Stromal cell of bone marrow (primary cell): ENCODE data around the gene SPNS2.

Experiments
- DNase-seq: peaks from one replicate; pipeline ENCODE4 v3.0.0-alpha.2; 2012; ENCODE audit warnings: low read depth

Gene SPNS2

DNA sequence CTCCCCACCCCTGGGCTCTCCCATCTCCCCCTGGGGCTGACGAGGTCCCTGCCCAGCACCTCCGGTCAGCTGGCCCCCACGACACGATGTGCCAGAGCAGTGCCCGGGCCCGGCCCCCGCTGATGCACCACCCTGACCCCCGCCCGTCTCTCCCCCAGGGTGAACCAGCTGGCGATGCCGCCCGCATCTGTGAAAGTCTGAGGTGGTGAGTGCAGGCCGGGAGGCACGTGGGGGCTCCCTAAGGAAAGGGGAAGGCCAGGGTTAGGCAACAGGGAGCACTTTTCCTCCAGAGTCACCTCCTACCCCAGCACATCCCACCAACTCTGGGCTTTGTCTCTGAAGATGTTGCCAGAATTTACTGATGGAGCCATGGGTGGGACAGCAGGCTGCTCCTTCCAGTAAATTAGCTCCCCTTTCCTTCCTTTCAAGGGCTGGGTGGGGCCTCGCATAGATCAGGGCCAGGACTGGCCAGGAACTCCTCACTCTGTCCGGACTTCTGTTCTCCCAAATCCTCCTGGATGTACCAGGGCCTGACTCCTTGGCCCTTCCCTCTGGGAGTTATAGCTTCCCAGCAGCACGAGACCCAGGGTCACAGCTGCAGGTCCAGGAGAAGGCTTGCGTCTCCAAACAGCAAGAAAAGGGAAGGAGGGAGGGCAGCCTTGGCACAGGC, 38.2 kb downstream of the SPNS2 start:
- DNase-seq, result no peak

DNA sequence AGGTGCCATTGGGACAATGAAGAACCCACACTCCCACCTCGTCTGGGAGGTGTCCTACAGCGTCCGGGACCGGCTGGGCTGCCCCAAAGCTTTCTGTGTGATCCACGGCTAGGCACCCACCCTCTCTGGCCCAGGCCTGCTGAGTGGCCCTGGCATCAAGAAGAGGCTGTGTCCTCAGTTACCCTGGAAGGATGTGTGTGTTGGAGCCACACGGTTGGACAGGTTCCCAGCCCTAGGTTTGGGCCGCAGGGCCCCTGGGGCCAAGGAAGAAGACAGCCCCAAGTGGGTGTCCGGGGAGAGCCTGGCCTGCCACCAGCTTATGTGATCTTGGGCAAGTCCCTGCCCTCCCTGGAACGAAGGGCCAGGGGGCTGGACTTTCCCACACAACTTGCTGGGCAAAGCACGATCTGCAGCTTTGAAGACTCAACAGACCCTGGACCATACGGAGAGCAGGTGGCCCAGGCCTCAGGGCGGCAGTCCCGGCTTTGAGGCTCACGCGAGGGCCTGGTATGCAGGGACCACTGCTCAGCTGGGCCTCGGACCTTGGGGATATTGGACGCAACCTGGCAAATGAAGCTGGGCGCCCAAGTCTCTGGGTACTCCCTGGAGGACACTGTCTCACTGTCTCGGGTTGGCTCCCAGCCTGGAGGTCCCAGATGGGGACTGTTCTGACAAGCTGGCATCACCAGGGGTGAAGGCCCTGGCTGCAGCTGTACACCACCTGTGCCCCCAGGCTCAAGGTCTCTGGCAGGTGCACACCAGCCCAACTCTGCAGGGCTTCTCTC, 39.0 kb downstream of the SPNS2 start:
- DNase-seq, result no peak

DNA sequence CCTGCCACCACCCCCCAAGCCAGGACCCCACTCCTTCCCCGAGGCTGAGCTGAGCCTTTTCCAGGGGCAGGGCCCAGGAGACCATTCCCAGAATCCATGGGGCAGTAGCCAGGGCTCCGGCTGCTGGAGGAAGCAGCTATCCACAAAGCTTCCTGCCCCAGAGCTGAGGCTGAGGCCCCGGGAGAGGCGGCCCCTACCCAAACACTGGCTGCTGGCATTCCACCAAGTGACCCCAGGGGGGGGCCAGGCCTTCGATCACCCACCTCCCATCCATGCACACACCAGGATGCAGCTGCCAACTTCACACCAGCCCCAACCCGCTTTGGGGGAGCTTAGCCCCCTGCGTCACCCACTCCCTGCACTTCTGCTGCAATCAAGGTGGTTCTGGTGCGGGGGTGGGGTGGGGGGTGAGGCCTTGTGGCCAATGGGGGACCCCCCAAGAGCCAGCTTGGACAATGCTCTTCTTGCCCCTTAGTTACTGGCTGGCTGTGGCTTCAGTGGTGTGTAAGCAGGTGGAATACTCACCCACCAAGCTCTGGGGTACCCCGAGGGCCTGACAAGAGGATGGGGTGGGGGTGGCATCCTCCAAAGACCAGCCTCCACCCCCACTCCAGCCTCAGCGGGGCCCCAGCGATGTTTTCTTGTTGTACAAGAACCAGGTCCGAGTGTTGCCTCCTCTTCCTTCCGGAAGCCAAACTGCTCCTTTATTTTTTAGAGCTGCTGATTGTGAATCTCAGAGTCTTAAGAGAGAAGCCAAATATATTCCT, 39.7 kb downstream of the SPNS2 start:
- no peak for DNase-seq

DNA sequence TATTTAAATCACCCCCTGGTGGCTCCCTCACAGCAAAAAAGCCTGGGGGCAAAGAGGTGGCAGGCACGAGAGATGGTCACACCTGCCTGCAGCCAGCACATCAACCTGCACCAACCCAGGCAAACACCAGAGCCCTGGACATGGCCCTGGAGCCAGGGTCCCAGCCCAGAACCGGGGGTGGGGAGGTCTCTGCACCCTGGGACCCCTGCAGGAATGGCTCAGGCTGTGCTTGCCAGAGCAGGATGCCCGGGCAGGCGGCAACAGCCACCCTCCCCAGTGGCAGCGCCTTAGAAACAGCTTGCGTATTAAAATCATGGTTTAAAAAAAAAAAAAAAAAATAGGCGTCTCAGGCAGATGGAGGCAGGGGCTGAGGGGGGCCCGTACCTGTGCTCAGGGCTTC, 40.3 kb downstream of the SPNS2 start:
- no peak for DNase-seq

DNA sequence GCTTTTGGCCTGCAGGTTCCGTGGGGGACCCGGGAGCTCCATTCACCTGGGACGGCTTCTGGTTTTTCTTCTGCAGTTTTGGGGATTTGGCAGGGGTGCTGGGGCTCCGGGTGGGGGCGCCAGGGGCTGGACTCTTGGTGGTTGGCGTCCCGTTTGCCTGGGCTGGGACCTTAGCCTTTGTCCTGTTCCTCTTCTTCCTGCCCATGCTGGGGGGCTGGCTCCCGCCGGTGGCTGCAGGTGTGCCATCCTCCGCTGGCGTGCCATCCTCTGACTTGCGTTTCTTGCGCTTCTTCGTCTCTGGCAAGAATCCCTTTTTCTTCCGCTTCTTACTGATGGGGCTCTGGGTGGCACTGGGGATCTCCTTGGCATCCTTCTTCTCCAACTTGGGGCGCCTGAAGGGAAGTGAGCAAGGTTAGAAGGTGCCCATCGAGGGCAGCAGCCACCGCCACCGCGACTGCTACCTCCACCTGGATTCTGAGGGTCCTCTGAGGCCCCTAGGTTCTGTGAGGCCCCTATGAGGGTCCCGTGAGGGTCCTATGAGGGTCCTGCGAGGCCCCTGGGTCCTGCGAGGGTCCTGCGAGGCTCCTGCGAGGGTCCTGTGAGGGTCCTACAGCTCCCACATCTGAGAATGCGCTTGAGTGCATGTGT, 41.0 kb downstream of the SPNS2 start:
- no peak for DNase-seq

DNA sequence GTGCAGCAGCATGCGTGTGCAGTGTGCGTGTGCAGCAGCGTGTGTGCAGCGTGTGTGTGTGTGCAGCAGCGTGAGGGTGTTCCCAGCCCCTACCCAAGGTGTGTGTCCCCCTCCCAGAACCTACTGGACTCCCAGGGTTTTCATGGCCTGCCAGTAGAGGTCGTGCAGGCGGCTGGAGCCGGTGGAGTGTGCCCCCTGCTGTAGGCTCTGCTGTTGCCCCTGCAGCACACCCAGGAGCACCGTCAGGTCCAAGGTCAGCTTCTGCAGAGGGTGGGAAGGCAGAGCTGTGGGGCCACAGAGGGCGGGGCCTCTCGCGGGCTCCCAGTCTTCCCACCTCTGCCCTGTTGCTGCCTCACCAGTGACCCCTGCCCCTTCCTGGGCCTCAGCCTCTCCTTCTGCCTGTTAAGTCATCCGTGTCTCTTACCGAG, 41.6 kb downstream of the SPNS2 start:
- no peak for DNase-seq

DNA sequence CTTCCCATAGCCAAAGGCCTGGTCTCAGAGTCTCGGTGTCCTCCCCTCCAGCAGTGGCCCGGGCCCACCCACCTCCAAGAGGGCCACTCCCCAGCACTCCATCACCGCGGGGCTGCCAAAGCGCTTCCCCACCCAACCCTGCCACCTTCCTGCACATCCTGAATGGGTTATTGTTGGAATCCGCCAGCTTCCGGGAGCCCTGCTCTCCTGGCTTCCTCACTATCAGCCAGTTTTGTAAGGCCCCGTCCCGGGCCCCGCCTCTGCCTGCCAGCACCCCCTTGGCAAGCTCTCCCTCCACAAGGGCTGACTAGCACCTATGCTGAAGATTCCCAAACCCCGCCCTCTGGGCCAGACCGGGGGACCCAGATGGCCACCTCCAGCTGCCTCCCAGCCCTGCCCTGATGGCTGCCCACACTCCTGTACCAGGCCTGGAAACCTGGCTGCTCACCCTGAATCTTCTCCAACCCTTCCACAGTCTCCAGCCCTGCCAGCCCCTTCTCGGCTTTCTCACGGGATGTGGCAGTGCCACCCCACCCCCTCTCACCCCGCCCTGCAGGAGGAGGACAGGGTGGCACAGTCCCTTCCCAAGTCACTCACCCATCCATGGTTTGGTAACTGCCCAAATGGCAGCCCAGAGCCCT, 42.1 kb downstream of the SPNS2 start:
- no peak for DNase-seq

DNA sequence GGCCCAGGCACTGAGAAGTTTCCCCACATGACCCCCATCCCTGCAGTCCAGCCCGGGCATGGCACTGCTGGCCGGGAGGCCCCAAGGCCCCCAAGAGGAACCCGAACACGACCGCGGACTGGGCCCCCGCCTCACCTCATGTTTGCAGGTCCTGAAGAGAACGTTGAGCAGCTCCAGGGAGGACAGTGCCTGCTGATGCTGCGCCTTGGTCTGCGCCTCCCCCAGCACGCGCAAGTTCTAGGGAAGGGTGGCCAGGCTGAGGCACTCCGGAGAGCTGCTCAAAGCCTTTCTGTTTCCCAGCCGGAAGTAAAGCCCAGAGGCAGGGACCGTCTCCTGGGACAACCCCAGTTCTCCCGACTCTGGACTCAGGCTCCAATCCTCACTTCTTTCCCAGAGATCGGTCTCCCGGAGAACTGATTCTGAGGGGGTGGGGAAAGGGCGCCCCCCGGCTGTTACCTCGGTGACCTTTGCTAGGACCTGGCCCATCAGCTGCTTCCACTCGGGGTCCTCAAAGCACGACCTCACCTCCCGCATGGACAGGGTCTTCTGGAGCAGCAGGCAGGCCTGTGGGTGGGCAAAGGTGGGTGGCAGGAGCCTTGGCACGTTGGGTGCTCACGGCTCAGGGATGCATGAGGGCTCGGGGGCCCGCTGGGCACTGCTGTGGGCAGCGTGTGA, 42.8 kb downstream of the SPNS2 start:
- DNase-seq, result no peak

DNA sequence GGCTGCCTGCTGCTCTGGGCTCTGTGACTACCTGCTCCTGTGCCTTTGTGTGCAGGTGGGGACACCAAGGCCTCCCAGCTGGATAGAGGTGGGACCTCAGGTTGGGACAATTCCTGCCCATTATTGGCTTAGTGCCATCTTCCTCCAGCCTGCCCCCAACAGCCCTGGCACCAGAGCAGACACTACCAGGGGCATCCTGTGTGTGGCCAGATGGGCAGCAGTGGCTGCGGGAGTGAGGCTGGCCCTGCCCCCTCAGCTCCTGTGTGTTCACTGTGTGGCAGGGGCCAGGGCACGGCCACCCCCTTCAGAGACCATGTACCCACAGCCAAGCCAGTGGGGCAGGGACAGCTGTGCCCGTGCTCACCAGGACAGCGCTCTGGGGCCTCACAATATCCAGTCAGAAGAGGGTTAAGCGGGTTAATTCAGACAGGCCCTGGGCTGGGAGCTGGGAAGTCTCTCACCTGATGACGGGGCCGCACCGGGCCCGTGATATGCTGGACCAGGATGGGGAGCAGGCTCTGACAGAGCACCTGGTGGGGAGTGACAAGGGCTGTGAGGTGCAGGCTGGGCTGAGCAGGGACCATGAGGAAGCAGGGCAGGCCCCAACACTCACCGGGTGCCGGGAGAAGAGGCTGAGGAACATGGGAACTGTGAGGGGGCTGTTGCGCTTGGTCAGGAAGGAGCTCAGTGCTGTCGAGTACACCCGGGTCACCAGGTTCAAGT, 43.5 kb downstream of the SPNS2 start:
- DNase-seq, result no peak

DNA sequence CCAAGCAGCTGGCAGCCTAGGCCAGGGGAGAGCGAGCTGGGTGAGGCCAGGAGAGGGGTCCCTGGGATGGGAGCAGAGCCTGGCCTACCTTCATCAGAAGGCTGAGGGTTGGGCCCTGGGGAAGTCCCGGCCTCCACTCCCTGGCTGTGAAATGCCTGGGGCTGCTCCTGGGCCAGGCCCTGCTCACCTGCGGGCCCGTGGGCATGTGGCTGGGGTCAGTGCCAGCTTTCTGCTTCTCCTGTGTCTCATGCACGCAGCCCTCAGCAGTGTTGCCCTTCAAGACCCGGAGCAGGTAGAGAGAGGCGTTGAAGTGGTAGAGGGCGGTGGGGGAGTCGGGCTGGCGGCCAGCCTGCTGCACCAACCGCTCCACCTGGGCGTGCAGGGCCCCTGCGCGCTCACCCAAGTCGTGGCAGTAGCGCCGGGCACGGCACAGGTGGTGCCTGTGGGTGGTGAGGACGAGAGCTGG, 44.1 kb downstream of the SPNS2 start:
- DNase-seq, result no peak

DNA sequence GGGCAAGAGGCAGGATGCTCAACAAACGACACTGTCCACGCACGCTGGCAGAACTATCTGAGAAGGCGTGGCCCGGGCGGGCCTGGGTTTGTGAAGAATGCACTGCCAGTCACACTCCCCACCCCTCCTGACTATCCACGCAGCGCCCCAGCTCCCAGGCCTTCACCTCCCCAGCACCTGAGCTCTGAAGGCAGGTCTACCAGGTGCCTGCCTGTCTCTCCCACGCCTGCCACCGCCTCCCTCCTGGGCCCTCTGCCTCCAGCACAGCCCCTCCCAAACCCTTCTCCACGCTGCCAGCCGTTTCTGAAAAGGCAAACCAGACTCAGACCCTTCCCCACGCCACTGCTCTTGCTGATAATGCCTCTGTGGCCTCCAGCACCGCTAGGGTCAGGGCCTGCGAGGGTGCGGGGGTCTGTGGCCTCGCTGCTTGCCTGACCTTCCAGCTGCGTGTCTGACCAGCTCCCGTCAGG, 44.9 kb downstream of the SPNS2 start:
- no peak for DNase-seq

DNA sequence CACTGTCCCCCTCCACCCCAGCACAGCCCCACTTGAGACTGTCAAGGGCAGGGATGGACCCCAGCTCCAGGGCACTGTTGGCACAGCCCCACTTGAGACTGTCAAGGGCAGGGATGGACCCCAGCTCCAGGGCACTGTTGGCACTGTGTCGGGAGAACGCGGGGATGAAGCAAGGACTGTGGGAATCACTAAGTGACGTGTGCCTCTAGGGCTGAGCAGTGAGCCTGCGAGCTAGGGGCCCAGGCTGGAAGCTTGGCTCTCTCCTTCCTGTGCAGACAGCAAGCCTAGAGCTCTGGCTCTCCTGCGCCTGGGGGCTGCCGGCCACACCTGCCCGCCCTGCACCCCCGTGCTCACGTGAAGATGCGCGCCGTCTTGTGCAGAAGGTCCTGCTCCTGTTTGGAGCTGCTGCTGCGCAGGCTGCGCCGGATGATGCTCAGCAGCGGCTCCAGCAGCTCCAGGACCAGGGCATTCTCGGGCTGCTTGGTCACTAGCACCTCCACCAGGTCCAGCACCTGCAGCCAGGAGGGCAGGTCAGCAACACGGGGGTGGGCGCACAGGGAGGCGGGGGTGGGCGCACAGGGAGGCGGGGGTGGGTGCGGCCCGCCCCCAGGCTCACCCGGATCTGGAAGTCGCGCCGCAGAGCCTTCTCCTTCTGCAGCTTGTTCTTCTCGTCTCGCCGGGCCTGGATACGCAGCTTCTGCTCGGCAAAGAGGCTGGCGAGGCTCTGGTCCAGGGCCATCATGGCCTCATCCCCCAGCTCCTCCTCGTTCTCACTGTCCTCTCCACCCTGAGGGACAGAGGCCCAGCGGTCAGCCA, 45.7 kb downstream of the SPNS2 start:
- no peak for DNase-seq

DNA sequence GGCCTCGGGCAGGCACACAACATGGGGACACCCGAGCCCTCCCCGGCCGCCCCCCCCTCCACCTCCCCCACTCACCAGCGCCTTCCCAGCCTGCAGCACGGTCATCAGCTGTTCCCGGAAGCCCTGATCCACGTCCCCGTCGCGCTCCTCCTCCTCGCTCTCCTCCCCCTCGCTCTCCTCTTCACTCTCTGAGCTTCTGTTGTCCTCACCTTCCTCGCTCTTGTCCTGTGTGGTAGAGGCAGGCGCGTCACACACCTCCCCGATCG, 46.2 kb downstream of the SPNS2 start:
- no peak for DNase-seq

DNA sequence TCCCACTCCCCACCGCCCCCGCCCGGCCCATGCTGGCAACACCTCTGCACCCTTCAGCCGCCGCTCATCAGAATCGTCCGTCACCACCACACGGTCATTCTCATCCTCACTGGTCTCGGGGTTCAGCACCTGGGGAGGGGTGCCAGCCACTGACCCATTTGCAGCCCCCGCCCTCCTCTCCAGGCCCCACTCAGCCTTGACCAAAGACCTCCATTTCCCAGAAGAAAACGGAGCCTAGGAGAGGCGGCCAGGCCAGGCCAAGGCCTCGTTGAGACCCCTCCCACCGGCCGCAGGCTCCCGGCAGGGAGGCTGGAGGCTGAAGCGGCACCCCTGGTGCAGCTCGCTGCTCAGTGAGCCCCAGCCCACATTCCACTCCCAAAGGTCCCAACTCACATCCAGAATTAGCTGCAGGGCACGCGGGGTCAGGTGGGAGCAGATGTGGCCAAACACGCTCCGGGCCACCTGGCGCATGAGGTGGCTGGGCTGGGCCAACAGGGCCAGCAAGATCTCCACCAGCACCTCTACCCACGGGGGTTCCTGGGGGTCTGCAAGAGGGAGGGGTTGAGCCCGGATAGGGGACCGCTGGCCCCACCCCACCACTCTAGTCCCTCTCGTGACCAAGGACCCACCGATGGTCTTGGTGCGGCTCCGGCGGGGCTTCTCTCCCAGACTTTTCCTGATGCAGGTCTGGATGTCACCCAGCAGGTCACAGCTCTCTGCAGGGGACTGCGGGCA, 46.7 kb downstream of the SPNS2 start:
- DNase-seq, result no peak

DNA sequence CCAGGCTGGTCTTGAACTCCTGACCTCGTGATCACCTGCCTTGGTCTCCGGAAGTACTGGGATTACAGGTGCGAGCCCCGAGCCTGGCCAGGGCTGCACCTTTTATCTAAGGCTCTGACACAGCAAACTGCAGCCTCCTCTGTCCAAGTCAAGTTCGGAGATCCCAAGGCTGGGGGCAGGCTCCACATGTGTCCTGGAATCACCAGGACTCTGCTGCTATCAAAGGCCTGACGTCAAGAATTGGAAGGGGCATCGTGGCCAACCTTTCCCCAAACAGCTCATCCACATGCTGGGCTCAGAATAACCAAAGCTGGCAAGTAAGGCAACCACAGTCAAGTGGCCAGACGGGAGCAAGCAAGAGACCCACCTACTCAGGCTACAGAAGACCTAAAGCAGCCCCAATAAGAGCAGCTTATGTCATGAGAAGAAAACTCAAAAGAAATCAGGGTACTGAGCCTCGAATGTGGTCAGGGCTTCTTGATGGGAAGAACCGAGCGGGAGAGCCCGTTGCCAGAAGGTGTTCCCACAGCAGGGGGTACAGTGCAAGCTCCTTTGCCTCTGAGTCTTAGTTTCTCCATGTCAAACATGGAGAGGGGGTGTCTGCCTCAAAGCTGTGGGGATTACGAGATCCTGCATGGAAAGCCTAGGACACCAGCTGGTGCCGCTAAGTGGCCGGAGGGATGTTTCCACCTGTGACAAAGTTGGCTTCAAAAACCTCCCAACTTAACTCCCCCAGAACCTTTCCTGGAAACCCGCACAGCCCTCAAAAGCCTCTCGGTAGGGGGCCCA, 48.6 kb downstream of the SPNS2 start:
- DNase-seq, result no peak

DNA sequence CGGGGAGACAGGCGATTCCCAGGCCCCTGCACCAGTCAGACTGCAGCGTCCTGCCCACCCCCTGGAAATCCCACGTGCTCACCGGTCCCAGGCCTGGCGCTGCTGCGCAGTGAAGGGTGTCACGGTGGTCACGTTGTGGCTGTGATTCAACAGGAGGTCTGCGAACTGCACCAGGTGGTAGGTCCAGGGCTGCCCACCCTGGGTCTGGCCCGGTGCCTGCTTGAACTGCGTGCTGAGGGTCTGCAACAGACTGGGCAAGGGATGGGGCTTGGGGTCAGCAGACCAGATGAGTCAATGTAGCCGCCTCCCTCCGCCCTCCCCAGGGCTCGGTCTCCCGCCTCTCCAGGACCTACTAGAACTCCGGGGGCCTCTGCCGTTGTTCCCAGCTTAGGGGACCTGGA, 49.4 kb downstream of the SPNS2 start:
- no peak for DNase-seq

DNA sequence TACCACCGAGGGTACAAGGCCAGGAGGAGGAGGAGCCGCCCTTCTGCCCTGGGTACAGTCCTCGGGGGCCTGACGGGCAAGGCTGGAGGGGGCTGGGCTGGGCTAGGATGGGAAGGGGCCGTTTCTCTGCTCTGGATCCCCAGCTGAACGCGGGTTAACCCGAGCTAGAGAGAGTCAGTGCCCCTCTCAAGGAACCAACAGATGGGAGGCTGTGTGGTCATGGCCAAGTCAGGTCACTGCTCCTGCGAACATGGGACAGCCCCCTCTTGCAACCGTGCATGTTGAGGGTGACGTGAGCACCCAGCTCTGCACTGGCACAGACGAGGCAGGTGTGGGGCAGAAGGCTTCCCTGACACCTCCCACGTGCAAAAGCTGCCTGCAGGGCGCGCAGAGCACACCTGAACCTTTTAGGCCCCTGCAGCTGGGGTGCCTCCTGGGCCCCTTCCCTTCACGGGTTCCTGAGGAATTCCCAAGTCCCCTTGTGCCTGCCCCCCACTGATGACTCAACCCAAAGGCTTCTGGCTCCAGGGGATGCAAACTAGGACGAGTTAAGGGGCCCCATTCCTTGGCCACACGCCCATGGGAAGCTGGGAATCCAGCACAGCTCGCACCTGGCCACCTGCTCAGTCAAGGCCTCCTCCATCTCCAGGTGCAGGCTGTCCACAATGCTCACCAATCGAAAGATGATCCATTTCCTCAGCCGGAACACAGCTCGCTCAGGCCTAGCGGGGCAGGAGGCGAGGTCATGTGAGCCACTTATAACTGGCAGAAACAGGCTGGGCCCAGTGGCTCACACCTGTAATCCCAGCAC, 50.2 kb downstream of the SPNS2 start:
- no peak for DNase-seq
